B cell (primary cell): ENCODE data around the gene ARMC12. TPM values are rescaled to one million over a fixed set of nuclear protein-coding genes. Genes with fewer than 3 reads are reported as not detected.

Source experiments
- ATAC-seq: fragments of 200-7000 bp; cut with Tn5 transposase; one replicate; pipeline ENCODE4 v1.10.0; 2021; ENCODE audit warnings: low read depth, mild to moderate bottlenecking, moderate number of reproducible peaks, moderate library complexity
- CTCF ChIA-PET: fragments of 350-600 bp; sonication (Branson Sonifier 250); formaldehyde crosslinking; loops from one replicate; lab custom pipeline; 2021; ENCODE audit warnings: antibody characterized with exemption, inconsistent platforms; lab: Charles Lee
- POLR2A ChIA-PET: fragments of 350-600 bp; sonication (Branson Sonifier 250); formaldehyde crosslinking; loops from one replicate; lab custom pipeline; 2021; ENCODE audit warnings: antibody characterized with exemption; lab: Charles Lee
- DNase-seq: peaks from one replicate; pipeline ENCODE4 v3.0.0; 2013
- H2AFZ ChIP-seq: 2 replicates; pipeline ENCODE4 v1.6.1; 2012; ENCODE audit warnings: mild to moderate bottlenecking, low read depth, low read length; ENCODE audit not compliant: insufficient read depth, poor library complexity, severe bottlenecking
- H3K27ac ChIP-seq, 2 donors: 1 replicate in 1 of 2; 2 replicates in 1 of 2; pipeline ENCODE4 v1.5.1; 2012 to 2013; ENCODE audit warnings: low read length in 2 of 2, mild to moderate bottlenecking in 2 of 2, moderate library complexity in 1 of 2
- H3K27me3 ChIP-seq, 4 experiments: fragments of 200-600 bp in 1 of 4; sonication (generic) in 1 of 4; replicated peaks in 1 of 4; 1 replicate in 2 of 4; 2 replicates in 2 of 4; pipeline versions ENCODE4 v1.6.1 to v1.7.0; 2013 to 2016; ENCODE audit warnings: low read length in 3 of 4, mild to moderate bottlenecking in 2 of 4, mixed read lengths in 1 of 4, moderate library complexity in 1 of 4; ENCODE audit not compliant: insufficient read depth in 4 of 4, control insufficient read depth in 3 of 4; ENCODE audit errors: control extremely low read depth in 1 of 4
- H3K36me3 ChIP-seq, 2 experiments: replicated peaks in 1 of 2; 1 replicate in 1 of 2; 2 replicates in 1 of 2; pipeline versions ENCODE4 v1.6.1 to v1.7.1; 2013; ENCODE audit warnings: low read length in 1 of 2; ENCODE audit not compliant: insufficient read depth in 2 of 2, control insufficient read depth in 1 of 2; ENCODE audit errors: control extremely low read depth in 1 of 2, extremely low read depth in 1 of 2
- H3K4me1 ChIP-seq, 2 donors: fragments of 200-600 bp in 1 of 2; sonication (generic) in 1 of 2; 1 replicate in 1 of 2; 2 replicates in 1 of 2; pipeline versions ENCODE4 v1.5.1 to v1.6.1; 2013 to 2017; ENCODE audit warnings: low read length in 2 of 2; ENCODE audit not compliant: control insufficient read depth in 2 of 2, insufficient read depth in 2 of 2
- H3K4me2 ChIP-seq: replicated peaks from 2 replicates; pipeline ENCODE3; 2012; ENCODE audit warnings: mild to moderate bottlenecking, low read depth, low read length; ENCODE audit not compliant: poor library complexity, severe bottlenecking
- H3K4me3 ChIP-seq, 5 experiments: fragments of 200-600 bp in 1 of 5; sonication (generic) in 1 of 5; 1 replicate in 3 of 5; 2 replicates in 2 of 5; pipeline versions ENCODE4 v1.5.1 to v1.7.0; 2011 to 2016; ENCODE audit warnings: low read length in 4 of 5, mild to moderate bottlenecking in 4 of 5, low read depth in 2 of 5, control low read depth in 1 of 5, moderate library complexity in 1 of 5; ENCODE audit not compliant: insufficient read depth in 1 of 5; ENCODE audit errors: control extremely low read depth in 1 of 5, extremely low read depth in 1 of 5
- H3K79me2 ChIP-seq: fragments of 200-600 bp; sonication (generic); one replicate; pipeline ENCODE4 v1.6.0; 2016; ENCODE audit warnings: low read length; ENCODE audit not compliant: control insufficient read depth, insufficient read depth
- H3K9ac ChIP-seq: fragments of 200-600 bp; sonication (generic); 2 replicates; pipeline ENCODE4 v1.6.1; 2017; ENCODE audit warnings: mild to moderate bottlenecking, low read length, moderate library complexity
- H3K9me3 ChIP-seq, 3 donors: one replicate each; pipeline versions ENCODE4 v1.6.1 to v1.7.1; 2013; ENCODE audit warnings: low read length in 2 of 3; ENCODE audit not compliant: control insufficient read depth in 2 of 3, insufficient read depth in 1 of 3; ENCODE audit errors: control extremely low read depth in 1 of 3
- H4K20me1 ChIP-seq: 2 replicates; pipeline ENCODE4 v1.6.0; 2012; ENCODE audit warnings: mild to moderate bottlenecking, low read length; ENCODE audit not compliant: insufficient read depth, control insufficient read depth, poor library complexity, severe bottlenecking
- H3K27ac Mint-ChIP-seq: one replicate; pipeline ENCODE4 v1.8.0; 2021; ENCODE audit warnings: mixed read lengths
- H3K27me3 Mint-ChIP-seq: one replicate; pipeline ENCODE4 v1.8.0; 2021; ENCODE audit warnings: mixed read lengths
- H3K4me1 Mint-ChIP-seq: one replicate; pipeline ENCODE4 v1.8.0; 2021; ENCODE audit warnings: mixed read lengths
- H3K4me3 Mint-ChIP-seq: one replicate; pipeline ENCODE4 v1.8.0; 2021; ENCODE audit warnings: mixed read lengths
- H3K9me3 Mint-ChIP-seq: one replicate; pipeline ENCODE4 v1.8.0; 2022; ENCODE audit warnings: mixed read lengths; ENCODE audit not compliant: insufficient read depth
- EZH2 ChIP-seq: IDR thresholded peaks from 2 replicates; pipeline ENCODE4 v1.6.1; 2012; ENCODE audit warnings: borderline replicate concordance, low read depth, mild to moderate bottlenecking, moderate library complexity, low read length; ENCODE audit not compliant: insufficient read depth, poor library complexity, severe bottlenecking
- WGBS: methylation state at CpG from one replicate; pipeline ENCODE4 v1.1.5; 2013; ENCODE audit warnings: missing lambda C conversion rate; ENCODE audit not compliant: insufficient coverage; 5-methylcytosine and 5-hydroxymethylcytosine counted together
- intact Hi-C: fragments of 100-400 bp; cut with micrococcal nuclease; formaldehyde crosslinking; loops from one replicate; pipeline ENCODE4 v1.10.0; 2022
- polyA plus RNA-seq: library from polyadenylated mRNA; depleted of rRNA; stranded (reverse); fragments of >200 nt; gene quantifications from 2 replicates; pipeline ENCODE4 v1.2.3, GENCODE V29; 2012
- total RNA-seq, 2 donors: library from RNA; stranded (reverse); fragments of 120-200 nt in 1 of 2; gene quantifications; 1 replicate in 1 of 2; 2 replicates in 1 of 2; pipeline versions ENCODE4 v1.2.3 to v1.2.4, GENCODE V29; 2013 to 2022
- TF ChIP-seq, protein P1 (sequence below): fragments of 200-600 bp; IDR thresholded peaks from one replicate; pipeline ENCODE4 v1.8.0; 2022; ENCODE audit warnings: antibody characterized with exemption, mild to moderate bottlenecking

Gene ARMC12
- total and polyA plus RNA-seq, 2 donors (not counting 1 experiment from before 2014, with no cell fraction given), result 0.52 to 2.8 TPM

DNA sequence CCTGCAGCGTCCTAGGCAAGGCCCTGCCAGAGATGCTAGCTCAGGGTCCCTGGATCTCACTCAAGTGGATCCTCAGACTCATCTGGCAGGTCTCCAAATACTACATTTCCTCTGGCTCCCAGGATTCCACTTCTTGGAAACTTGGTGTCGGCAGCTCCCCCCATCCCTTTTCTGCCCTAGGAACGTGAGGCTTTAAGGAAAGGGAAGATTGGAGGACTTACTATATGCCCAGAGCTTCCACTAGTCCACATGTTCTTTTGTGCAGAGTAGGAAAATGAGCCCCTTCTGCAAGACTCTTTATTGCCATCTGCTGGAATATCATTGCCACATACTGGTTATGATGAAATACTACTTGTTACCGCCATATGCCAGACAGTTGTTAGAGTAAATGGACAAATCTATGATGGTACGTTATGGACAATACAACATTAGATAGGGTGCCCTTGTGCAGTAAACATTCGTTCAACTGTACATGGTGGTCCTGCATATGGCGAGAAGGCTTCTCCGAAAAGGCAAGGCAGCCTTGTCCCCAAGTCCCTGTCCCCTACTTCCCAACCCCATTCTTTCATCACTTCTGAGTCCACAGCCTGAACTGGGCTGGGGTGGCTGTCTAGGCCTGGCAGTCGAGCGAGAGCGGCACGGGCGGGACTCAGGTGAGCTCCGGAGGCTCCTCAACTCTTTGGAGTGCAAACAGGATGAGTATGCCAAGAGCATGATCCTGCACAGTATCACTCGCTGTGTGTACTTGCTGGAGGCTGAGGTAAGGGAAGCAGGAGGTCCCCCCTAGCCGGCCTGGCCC is 780 bp downstream of the ARMC12 start:
- H3K9me3 Mint-ChIP-seq, result no peaks in the 10 kb centered on the region
- POLR2A ChIA-PET, result interaction anchor here (1.0 kb wide), 1 partner anchor 153 kb away, joined by 4 read pairs; no protein-coding TSS in a partner anchor
- H4K20me1 ChIP-seq, result no peaks in the 10 kb centered on the region
- peaks cover 8 to 19% of the 10 kb centered on the region in 2 donors for H3K4me1 ChIP-seq
- no peaks in the 10 kb centered on the region for H3K36me3 ChIP-seq
- no peak overlapping the region for H3K4me2 ChIP-seq
- no peak overlapping the region for H3K4me3 ChIP-seq
- DNase-seq (peak; percentile 81), ATAC-seq (peak; percentile 69)
- no peak overlapping the region for H3K4me3 Mint-ChIP-seq
- 76% methylated on average over 14 of the region's 16 CpGs for WGBS
- no peak overlapping the region for H3K27ac ChIP-seq
- H3K27me3 ChIP-seq, result no peaks in the 10 kb centered on the region
- H3K79me2 ChIP-seq, result no peaks in the 10 kb centered on the region
- no peaks in the 10 kb centered on the region for H3K9me3 ChIP-seq
- CTCF ChIA-PET, result interaction anchor here (0.7 to 12.6 kb wide), 44 partner anchors 9 to 1143 kb away, joined by 3 to 369 read pairs (median 5); partner anchors contain the start of genes DEF6 and PPARD
- TF ChIP-seq, protein P1, sequence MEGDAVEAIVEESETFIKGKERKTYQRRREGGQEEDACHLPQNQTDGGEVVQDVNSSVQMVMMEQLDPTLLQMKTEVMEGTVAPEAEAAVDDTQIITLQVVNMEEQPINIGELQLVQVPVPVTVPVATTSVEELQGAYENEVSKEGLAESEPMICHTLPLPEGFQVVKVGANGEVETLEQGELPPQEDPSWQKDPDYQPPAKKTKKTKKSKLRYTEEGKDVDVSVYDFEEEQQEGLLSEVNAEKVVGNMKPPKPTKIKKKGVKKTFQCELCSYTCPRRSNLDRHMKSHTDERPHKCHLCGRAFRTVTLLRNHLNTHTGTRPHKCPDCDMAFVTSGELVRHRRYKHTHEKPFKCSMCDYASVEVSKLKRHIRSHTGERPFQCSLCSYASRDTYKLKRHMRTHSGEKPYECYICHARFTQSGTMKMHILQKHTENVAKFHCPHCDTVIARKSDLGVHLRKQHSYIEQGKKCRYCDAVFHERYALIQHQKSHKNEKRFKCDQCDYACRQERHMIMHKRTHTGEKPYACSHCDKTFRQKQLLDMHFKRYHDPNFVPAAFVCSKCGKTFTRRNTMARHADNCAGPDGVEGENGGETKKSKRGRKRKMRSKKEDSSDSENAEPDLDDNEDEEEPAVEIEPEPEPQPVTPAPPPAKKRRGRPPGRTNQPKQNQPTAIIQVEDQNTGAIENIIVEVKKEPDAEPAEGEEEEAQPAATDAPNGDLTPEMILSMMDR, result peak; percentile 81
- no peak for TF ChIP-seq EZH2
- intact Hi-C loops, result loop anchor here (1.0 kb wide), 4 partner anchors 153 to 440 kb away; partner anchors contain the start of genes DEF6 and FANCE
- no peak overlapping the region for H3K9ac ChIP-seq
- no peaks in the 10 kb centered on the region for H3K27me3 Mint-ChIP-seq
- no peak overlapping the region for H2AFZ ChIP-seq
- H3K27ac Mint-ChIP-seq, result peak overlapping the region; percentile 60
- peaks cover 22% of the 10 kb centered on the region for H3K4me1 Mint-ChIP-seq
